ENCODE results near the gene MORN1. TPM values are rescaled to one million over a fixed set of nuclear protein-coding genes. Genes with fewer than 3 reads are reported as not detected.

The MORN1 gene
- total RNA-seq, 2 experiments from 2014 or later, result 6.2 to 7.9 TPM

DNA sequence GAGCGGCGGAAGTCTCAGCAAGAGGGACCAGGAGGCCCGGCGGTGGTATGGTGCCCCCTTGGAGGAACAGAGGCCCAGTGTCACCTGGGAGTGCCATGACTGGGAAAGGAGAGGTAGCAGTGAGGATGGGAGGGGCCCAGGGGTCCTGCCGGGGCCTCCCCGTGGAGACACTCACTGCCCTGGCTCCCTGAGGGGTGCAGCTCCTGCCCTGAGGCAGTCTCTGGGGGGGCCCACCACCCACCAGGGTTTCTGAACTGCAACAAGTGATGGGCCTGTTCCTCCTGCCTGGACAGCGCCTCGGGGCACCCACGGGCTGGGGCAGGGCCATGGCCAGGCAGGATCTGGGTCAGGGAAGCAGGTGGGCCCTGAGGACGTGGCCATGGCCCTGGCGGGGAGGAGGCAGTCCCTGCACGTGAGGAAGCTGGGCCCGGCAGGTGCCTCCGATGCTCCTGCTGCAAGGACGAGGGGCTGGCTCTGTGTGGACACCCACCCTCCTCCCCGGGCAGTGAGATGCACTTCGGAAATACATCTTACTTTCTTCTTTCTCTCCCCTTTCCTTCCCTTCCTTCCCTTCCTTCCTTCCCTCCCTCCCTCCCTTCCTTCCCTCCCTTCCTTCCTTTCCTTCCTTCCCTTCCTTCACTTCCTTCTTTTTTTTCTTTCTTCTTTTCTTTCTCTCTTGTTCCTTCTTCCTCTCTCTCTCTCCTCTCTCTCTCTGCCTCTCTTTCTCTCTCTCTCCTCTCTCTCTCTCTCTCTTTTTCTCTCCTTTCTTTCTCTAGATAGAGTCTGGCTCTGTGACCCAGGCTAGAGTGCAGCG lies 66.6 kb downstream of the MORN1 start:
- CTCF ChIA-PET, result no interaction called here
- H3K4me1 Mint-ChIP-seq (ENCODE audit: low read depth), result no peaks in the 10 kb centered on the region
- H3K27ac Mint-ChIP-seq, result no peak overlapping the region
- no peaks in the 10 kb centered on the region for H3K36me3 Mint-ChIP-seq (ENCODE audit: low read depth)
- POLR2A ChIA-PET, result no interaction called here
- no peaks in the 10 kb centered on the region for H3K27me3 Mint-ChIP-seq (ENCODE audit: low read depth)
- no peak overlapping the region for H3K4me3 Mint-ChIP-seq
- no peak for ATAC-seq
- no peak for DNase-seq
- H3K9me3 Mint-ChIP-seq (ENCODE audit: insufficient read depth), result no peaks in the 10 kb centered on the region

DNA sequence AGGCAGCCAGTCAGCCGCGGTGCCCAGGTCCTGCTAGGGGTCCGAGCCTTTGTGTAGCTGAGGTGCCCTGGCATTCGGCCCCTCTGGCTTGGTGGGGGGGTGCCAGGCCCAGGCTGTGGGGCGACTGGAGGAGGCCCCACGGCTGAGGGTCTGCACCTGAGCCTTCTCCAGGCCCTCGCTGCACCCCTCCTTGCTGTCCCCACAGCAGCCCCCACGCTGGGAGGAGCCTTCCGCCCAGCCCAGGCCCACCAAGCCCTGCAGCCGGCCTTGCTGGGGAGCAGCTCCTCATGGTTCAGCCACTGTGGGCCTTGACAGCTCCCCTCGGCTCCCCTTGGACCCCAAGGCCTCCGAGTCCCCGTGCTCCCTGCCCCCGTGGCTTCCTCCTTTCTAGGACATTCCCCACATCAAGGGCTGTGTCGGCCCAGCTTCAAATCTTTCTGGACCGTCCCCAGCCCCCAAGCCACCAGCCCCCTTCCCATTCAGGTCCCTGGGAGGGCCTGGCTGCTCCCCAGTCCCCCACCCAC lies 67.8 kb downstream of the MORN1 start:
- Mint-ChIP-seq H3K9me3 (ENCODE audit: insufficient read depth) (no peaks in the 10 kb centered on the region), H3K27me3 (ENCODE audit: low read depth) (no peaks in the 10 kb centered on the region), H3K4me1 (ENCODE audit: low read depth) (peaks cover 6% of the 10 kb centered on the region), H3K27ac (no peak overlapping the region), H3K4me3 (no peak overlapping the region), H3K36me3 (ENCODE audit: low read depth) (no peaks in the 10 kb centered on the region)
- DNase-seq, result no peak
- CTCF ChIA-PET, result no interaction called here
- no peak for ATAC-seq
- POLR2A ChIA-PET, result no interaction called here

DNA sequence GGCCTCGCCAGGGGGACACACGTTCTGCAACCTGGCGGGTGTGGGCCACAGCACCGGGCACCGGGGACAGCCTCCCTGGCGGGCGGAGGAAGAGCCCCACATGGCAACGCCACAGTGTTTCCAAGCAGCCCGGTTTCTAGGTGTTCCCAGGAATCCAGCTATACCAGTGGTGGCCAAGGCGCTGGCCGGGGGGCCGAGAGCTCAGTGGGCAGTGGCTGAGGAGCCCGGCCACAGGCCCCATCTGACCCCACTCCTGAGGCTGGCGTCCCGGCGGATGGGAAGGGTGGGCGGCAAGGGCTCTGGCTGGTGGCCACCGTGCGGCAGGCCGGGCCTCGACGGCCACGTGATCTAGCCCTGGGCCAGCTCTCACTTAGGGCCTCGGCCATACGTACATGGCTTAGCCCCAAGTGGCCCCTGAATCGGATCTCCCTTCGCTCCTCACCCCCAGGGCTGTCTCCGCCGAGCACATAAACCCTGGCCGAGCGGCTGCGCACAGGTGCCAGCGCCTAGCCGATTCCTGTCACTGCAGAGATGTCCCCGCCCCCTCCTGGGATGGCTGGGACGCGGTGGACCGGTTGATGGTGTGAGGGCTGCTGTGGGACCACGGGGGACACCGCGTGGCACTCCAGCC lies 68.7 kb downstream of the MORN1 start:
- H3K36me3 Mint-ChIP-seq (ENCODE audit: low read depth), result no peaks in the 10 kb centered on the region
- no peaks in the 10 kb centered on the region for H3K9me3 Mint-ChIP-seq (ENCODE audit: insufficient read depth)
- no peaks in the 10 kb centered on the region for H3K27me3 Mint-ChIP-seq (ENCODE audit: low read depth)
- no peak for ATAC-seq
- H3K4me1 Mint-ChIP-seq (ENCODE audit: low read depth), result peaks cover 6% of the 10 kb centered on the region
- no peak overlapping the region for H3K27ac Mint-ChIP-seq
- ChIA-PET POLR2A (no interaction called here), CTCF (no interaction called here)
- H3K4me3 Mint-ChIP-seq, result no peak overlapping the region
- no peak for DNase-seq

DNA sequence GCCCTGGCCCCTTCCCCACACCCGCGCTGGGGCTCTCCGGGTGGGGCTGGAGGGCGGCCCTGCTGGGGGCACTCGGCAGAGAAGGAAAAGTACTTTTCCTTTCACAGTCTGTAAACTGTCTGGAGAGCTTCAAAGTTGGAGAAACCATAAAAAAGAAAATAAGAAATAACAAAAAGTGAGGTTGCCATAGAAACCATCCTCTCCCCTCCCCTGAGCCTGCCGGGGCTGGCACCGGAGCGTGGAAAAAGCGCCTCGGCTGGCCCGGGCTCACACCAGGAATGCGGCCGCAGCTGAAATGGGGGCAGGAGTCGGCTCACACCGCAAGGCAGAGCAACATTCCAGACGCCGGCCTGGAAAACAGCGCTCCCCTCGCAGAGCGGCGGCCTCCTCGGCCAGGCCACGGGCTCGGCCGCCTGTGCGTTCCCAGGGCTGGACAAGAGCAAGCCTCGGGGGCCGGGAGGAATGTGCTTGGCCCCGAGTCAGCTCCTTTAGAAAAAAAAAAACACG lies 69.2 kb downstream of the MORN1 start:
- no peak overlapping the region for H3K27ac Mint-ChIP-seq
- no peaks in the 10 kb centered on the region for H3K9me3 Mint-ChIP-seq (ENCODE audit: insufficient read depth)
- H3K4me1 Mint-ChIP-seq (ENCODE audit: low read depth), result peaks cover 6% of the 10 kb centered on the region
- no peak overlapping the region for H3K4me3 Mint-ChIP-seq
- no peaks in the 10 kb centered on the region for H3K27me3 Mint-ChIP-seq (ENCODE audit: low read depth)
- ChIA-PET POLR2A (no interaction called here), CTCF (no interaction called here)
- no peak for DNase-seq
- H3K36me3 Mint-ChIP-seq (ENCODE audit: low read depth), result no peaks in the 10 kb centered on the region
- no peak for ATAC-seq

DNA sequence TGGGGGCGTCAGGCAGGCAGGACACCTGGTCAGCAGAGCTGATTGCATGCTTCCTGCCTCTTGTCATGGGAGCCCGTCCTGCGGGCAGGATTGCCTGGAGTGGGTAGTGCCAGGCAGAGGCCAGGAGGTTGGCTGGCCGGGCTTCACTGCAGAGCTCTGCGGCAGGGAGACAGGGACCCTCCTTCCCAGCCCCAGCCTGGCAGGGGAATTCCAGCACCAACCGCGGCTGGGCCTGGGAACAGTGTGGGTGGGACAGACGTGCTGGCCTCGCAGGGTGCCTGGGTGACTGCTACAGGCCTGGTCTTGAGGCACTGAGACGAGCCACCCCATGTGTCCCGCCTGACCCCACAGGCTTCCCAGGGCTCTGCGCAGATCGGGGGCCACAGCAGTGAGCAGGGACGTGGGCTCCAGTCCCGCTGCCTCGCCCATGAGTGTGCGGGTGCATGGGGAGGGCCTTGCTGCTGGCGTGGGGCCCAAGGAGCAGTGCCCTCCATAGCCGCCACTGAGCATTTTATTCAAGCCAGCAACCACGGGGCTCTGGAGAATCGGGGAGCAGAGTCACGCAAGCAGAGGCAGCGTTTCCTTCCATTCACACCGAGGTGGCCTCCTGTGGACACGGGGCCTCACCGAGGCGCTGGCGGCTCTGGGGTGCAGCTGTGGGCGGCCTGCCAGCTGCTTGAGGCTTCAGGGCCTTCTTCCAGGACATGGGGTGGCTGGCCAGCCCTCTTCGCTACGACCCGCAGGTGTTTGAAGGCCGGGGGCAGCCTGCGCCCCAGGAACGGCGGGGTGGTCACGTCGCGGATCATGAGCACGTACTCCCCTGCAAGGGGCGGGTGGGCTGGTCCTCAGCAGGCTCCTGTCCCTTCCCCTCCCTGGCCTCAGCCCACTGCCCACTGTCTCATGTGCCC lies 70.3 kb downstream of the MORN1 start:
- H3K9me3 Mint-ChIP-seq (ENCODE audit: insufficient read depth), result no peaks in the 10 kb centered on the region
- peaks cover 6% of the 10 kb centered on the region for H3K4me1 Mint-ChIP-seq (ENCODE audit: low read depth)
- no peak overlapping the region for H3K4me3 Mint-ChIP-seq
- H3K27ac Mint-ChIP-seq, result no peak overlapping the region
- no peak for DNase-seq
- H3K27me3 Mint-ChIP-seq (ENCODE audit: low read depth), result no peaks in the 10 kb centered on the region
- CTCF ChIA-PET, result no interaction called here
- POLR2A ChIA-PET, result no interaction called here
- no peak for ATAC-seq
- no peaks in the 10 kb centered on the region for H3K36me3 Mint-ChIP-seq (ENCODE audit: low read depth)

DNA sequence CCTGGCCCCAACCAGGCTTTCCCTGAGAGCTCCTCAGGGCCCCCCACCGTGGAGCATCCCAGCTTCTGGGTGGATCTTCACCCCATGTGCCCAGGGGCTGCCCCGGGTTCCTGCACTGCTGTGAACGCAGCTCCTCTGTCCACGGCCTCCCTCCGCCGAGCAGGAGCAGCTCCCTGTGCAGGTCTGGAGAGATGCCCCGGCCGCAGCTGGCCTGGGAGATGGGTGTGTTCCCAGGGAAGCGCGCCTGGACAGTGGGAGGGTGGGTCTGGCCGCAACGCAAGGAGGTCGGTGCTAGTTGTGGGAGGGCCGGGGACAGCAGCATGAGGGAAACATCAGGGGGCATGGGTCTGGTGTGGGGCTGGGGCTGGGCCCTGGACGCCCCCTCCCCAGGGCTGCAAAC lies 71.3 kb downstream of the MORN1 start:
- POLR2A ChIA-PET, result no interaction called here
- no peak for DNase-seq

DNA sequence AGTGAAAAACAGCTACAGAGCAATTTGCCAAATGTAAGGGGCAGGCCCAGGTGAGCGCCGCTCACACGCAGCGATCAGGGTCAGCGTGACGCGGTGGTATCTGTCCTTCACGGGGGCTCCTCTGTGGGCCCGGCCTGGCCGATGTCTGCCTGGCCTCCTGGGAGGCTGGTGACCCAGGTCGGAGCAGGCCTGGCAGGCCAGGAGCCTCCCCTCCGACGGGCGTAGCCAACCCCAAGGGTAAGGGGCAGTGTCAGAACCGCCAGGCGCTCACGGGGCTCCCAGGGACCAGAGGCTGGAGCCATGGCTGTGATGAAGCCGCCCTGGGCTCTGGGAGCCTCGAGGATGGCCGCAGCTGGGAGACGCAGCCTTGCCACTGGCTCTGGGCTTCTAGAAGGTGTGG lies 72.1 kb downstream of the MORN1 start:
- Mint-ChIP-seq H3K4me3 (no peak overlapping the region), H3K4me1 (ENCODE audit: low read depth) (peaks cover 12% of the 10 kb centered on the region), H3K27ac (no peak overlapping the region), H3K36me3 (ENCODE audit: low read depth) (no peaks in the 10 kb centered on the region), H3K9me3 (ENCODE audit: insufficient read depth) (no peaks in the 10 kb centered on the region), H3K27me3 (ENCODE audit: low read depth) (no peaks in the 10 kb centered on the region)
- CTCF ChIA-PET, result interaction anchor here (1.4 kb wide), 1 partner anchor 63 kb away, joined by 4 read pairs; no protein-coding TSS in a partner anchor
- no peak for DNase-seq
- no peak for ATAC-seq
- POLR2A ChIA-PET, result no interaction called here

More for the DNA sequence above, 71.3 kb downstream of the MORN1 start:
- no peaks in the 10 kb centered on the region for H3K36me3 Mint-ChIP-seq (ENCODE audit: low read depth)
- no peaks in the 10 kb centered on the region for H3K27me3 Mint-ChIP-seq (ENCODE audit: low read depth)
- no peak overlapping the region for H3K4me3 Mint-ChIP-seq
- H3K4me1 Mint-ChIP-seq (ENCODE audit: low read depth), result peaks cover 12% of the 10 kb centered on the region
- no peak overlapping the region for H3K27ac Mint-ChIP-seq
- no peaks in the 10 kb centered on the region for H3K9me3 Mint-ChIP-seq (ENCODE audit: insufficient read depth)
- CTCF ChIA-PET, result no interaction called here
- no peak for ATAC-seq

DNA sequence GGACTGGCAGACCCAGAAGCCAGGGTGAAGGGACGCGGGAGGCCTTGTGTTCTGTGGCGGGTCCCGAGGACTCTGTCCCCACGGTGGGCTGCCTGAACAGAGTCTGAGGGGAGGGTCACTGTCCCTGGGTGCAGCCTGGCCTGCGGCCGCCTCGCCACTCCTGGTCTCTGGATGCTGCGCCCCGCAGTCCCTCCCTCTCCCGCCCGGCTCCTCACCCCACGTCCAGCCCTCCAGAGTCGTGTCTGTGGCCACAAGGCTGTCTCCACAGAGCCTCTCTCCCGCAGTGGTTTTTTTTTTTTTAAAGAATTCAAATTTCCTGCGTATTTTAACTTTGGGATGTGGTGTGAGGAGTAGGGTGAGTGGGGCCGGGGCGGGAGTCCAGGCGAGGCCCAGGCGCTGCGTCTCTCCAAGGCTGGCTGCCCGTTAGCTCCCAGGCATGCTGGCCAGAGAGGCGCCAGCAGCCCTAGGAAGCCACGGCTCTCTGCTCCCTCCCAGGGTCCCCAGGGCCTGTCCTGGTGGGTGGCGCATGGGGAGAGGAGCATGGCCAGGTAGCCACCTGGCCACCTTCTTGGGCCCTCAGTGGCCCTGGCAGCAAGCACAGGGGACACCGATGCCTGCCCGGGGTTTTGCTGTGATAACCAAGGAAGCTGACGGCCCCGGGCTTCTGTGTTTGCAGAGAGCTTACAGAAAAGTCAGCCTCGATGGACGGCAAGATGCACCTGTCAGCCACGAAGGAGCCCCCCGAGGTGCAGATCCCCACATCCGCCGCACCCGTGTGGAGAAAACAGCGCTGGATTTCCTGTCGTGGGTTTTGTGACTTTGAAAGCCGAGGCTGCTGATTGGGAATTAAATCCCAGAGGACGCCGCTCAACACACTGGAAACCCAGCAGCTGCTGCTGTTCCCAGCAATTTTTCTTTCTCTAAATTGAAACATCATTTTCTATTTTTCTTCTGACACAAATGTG lies 72.8 kb downstream of the MORN1 start:
- peak; percentile 39 for DNase-seq
- Mint-ChIP-seq H3K27ac (no peak overlapping the region), H3K9me3 (ENCODE audit: insufficient read depth) (no peaks in the 10 kb centered on the region), H3K4me3 (no peak overlapping the region), H3K27me3 (ENCODE audit: low read depth) (no peaks in the 10 kb centered on the region), H3K36me3 (ENCODE audit: low read depth) (no peaks in the 10 kb centered on the region), H3K4me1 (ENCODE audit: low read depth) (peaks cover 15% of the 10 kb centered on the region)
- ChIA-PET CTCF (interaction anchor here (1.4 kb wide), 1 partner anchor 63 kb away, joined by 4 read pairs; no protein-coding TSS in a partner anchor), POLR2A (no interaction called here)
- no peak for ATAC-seq

DNA sequence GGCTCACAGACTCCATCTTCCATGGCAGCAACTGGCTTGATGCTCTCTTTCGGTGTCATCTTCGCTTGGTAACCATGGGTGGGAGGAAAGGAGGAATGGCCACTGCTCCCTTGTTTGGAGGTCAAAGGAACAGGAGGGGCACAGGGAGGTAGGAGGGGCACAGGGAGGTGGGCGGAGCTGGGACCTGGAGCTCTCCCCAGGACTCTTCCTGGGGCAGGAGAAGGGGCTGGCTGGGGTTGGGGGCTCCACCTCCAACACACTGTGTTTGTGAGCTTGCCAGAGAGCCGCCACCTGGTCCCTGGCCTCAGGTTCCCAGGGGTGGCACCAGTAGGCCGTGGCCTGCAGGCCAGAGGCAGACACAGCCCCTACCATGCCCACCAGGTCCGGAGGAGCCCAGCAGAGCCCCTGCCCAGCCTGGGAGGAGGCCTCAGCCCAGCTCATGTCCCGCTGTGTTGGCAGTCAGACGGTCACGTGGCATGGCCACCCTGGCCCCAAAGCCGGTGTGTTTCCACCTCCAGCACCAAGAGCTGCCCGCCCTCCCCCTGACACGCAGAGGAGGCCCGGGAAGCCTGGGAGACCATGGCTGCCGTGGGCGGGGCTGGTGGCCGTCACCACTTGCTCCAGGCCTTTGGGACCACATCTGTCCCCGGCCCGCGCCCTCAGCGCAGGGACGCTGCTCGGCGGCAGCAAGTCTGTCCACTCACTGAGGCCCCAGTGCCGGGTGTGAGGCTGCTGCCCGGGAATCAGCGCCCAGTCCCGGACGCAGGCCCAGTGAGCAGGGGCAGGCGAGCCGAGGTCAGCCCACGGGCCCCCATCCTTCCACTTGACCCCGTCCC lies 73.9 kb downstream of the MORN1 start:
- no peak for DNase-seq
- no peak overlapping the region for H3K4me3 Mint-ChIP-seq
- no peak for ATAC-seq
- no peaks in the 10 kb centered on the region for H3K36me3 Mint-ChIP-seq (ENCODE audit: low read depth)
- H3K4me1 Mint-ChIP-seq (ENCODE audit: low read depth), result peaks cover 20% of the 10 kb centered on the region
- H3K27ac Mint-ChIP-seq, result peak overlapping the region; percentile 19
- ChIA-PET POLR2A (interaction anchor here (0.6 kb wide), 1 partner anchor 122 kb away, joined by 3 read pairs; the partner anchor contains the start of gene FAAP20), CTCF (interaction anchor here (1.2 to 4.5 kb wide), 3 partner anchors 64 to 122 kb away, joined by 4 to 36 read pairs (median 32); partner anchors contain the start of gene FAAP20)
- H3K9me3 Mint-ChIP-seq (ENCODE audit: insufficient read depth), result no peaks in the 10 kb centered on the region
- no peaks in the 10 kb centered on the region for H3K27me3 Mint-ChIP-seq (ENCODE audit: low read depth)

DNA sequence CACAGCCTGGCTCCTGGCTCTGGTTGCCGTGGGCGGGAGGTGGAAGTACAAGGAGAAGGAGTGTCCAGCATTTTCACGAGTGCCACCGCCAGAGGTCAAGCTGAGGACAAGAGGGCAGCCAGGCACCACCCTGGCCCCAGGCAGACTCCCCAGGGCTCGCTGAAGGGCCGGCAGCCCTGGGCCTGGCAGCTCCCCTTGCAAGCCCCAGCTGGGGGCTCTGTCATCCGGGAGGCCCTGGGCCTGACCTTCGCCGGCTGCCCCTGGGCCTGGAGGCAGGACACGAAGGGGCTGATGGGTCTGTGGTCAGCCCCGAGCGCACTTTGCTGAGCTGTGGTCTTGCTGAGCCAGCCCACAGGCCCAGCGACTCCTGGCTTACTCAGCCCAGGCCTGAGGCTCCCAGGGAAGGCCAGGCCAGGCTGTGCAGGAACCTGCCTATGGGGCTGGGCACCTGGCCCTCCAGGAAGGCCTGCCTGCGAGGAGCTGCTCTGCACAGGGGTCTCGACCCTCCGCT lies 74.8 kb downstream of the MORN1 start:
- CTCF ChIA-PET, result interaction anchor here (1.6 to 4.5 kb wide), 5 partner anchors 15 to 121 kb away, joined by 9 to 36 read pairs (median 13); partner anchors contain the start of gene FAAP20
- H3K27me3 Mint-ChIP-seq (ENCODE audit: low read depth), result no peaks in the 10 kb centered on the region
- H3K27ac Mint-ChIP-seq, result no peak overlapping the region
- no peak overlapping the region for H3K4me3 Mint-ChIP-seq
- peaks cover 27% of the 10 kb centered on the region for H3K4me1 Mint-ChIP-seq (ENCODE audit: low read depth)
- POLR2A ChIA-PET, result interaction anchor here (0.6 kb wide), 1 partner anchor 122 kb away, joined by 3 read pairs; the partner anchor contains the start of gene FAAP20
- ATAC-seq, result no peak
- H3K9me3 Mint-ChIP-seq (ENCODE audit: insufficient read depth), result no peaks in the 10 kb centered on the region
- no peak for DNase-seq
- no peaks in the 10 kb centered on the region for H3K36me3 Mint-ChIP-seq (ENCODE audit: low read depth)
